ENCODE measurements around the gene IDH3B. TPM values are rescaled to one million over a fixed set of nuclear protein-coding genes. Genes with fewer than 3 reads are reported as not detected.
A peak's percentile ranks its signal among the peaks of the same experiment; 100 is the strongest.

Gene IDH3B
- total and polyA plus RNA-seq, 2 of the 8 experiments (the other 6 are each of a cell fraction or from before 2014, with no cell fraction given), result 110 to 167 TPM

- TF ChIP-seq GABPA (IDR thresholded peaks at IDR 0.05; ENCODE audit: borderline replicate concordance, insufficient read depth, low read length) (no peak), NANOG (IDR thresholded peaks at IDR 0.05; ENCODE audit: insufficient read depth, low read depth, low read length, poor library complexity, severe bottlenecking) (peak; percentile 89), SRF (IDR thresholded peaks at IDR 0.05; ENCODE audit: low read depth, low read length) (no peak), JUND (IDR thresholded peaks at IDR 0.05; ENCODE audit: low read length) (no peak), SAP30 (IDR thresholded peaks at IDR 0.05; ENCODE audit: insufficient read depth, insufficient replicate concordance, low read length) (no peak), CHD1 (IDR thresholded peaks at IDR 0.05; ENCODE audit: low read depth, low read length) (no peak), EP300 (IDR thresholded peaks at IDR 0.05; ENCODE audit: borderline replicate concordance in 1 of 2, low read depth in 2 of 2, low read length in 2 of 2) (no peak), SUZ12 (IDR thresholded peaks at IDR 0.05; ENCODE audit: low read length) (no peak), CHD7 (IDR thresholded peaks at IDR 0.05; ENCODE audit: insufficient replicate concordance, low read length) (no peak), MAFK (IDR thresholded peaks at IDR 0.05; ENCODE audit: low read depth, low read length) (no peak), TAF1 (IDR thresholded peaks at IDR 0.05; ENCODE audit: low read depth, low read length) (no peak), RBBP5 (IDR thresholded peaks at IDR 0.05; ENCODE audit: borderline replicate concordance, low read depth, low read length) (no peak)
These were observed 37.7 kb upstream of the IDH3B start (continued) for GRCh38 chr20:2701671-2702081.

Data from H1 (cell line).